HEK293T (cell line): ENCODE data around the gene ABCC8.

Experiments used
- CTCF ChIA-PET: fragments of 350-600 bp; formaldehyde crosslinking; extraction: SDS; loops from one replicate; lab custom pipeline; 2021; ENCODE audit warnings: antibody characterized with exemption, inconsistent platforms; lab: Yijun Ruan, JAX
- POLR2A ChIA-PET: fragments of 350-600 bp; formaldehyde crosslinking; extraction: SDS; loops from one replicate; lab custom pipeline; 2020; ENCODE audit warnings: antibody characterized with exemption, inconsistent platforms; lab: Yijun Ruan, JAX
- DNase-seq: peaks from one replicate; pipeline ENCODE4 v3.0.0; 2012; ENCODE audit warnings: mixed read lengths; ENCODE audit errors: extremely low spot score
- ARNT ChIP-seq: fragments of 450-650 bp; IDR thresholded peaks from 2 replicates; pipeline ENCODE4 v1.6.1; 2017; ENCODE audit warnings: mild to moderate bottlenecking
- BHLHE40 ChIP-seq: fragments of 450-650 bp; IDR thresholded peaks from 2 replicates; pipeline ENCODE4 v1.6.1; 2016; ENCODE audit warnings: mild to moderate bottlenecking, moderate library complexity, borderline replicate concordance
- CTBP1 ChIP-seq: fragments of 450-650 bp; IDR thresholded peaks from 2 replicates; pipeline ENCODE4 v1.6.1; 2016; ENCODE audit warnings: borderline replicate concordance
- ELF4 ChIP-seq: fragments of 450-650 bp; IDR thresholded peaks from 2 replicates; pipeline ENCODE4 v1.6.1; 2017; ENCODE audit warnings: antibody characterized with exemption
- FOXA1 ChIP-seq: fragments of 450-650 bp; IDR thresholded peaks from 2 replicates; pipeline ENCODE4 v1.6.1; 2016; ENCODE audit warnings: mild to moderate bottlenecking
- FOXK2 ChIP-seq: fragments of 450-650 bp; IDR thresholded peaks from 2 replicates; pipeline ENCODE4 v1.6.1; 2016; ENCODE audit warnings: mild to moderate bottlenecking
- FOXM1 ChIP-seq: fragments of 450-650 bp; IDR thresholded peaks from 2 replicates; pipeline ENCODE4 v1.6.1; 2017; ENCODE audit warnings: mild to moderate bottlenecking, borderline replicate concordance
- HDGF ChIP-seq: fragments of 450-650 bp; IDR thresholded peaks from 2 replicates; pipeline ENCODE4 v1.6.1; 2017; ENCODE audit warnings: antibody characterized with exemption, borderline replicate concordance
- L3MBTL2 ChIP-seq: fragments of 450-650 bp; conservative IDR thresholded peaks from 2 replicates; pipeline ENCODE4 v1.6.1; 2016; ENCODE audit warnings: mild to moderate bottlenecking
- LEF1 ChIP-seq: fragments of 450-650 bp; IDR thresholded peaks from 2 replicates; pipeline ENCODE4 v1.6.1; 2017; ENCODE audit warnings: mild to moderate bottlenecking, borderline replicate concordance
- NFRKB ChIP-seq: fragments of 450-650 bp; IDR thresholded peaks from 2 replicates; pipeline ENCODE4 v1.6.1; 2016; ENCODE audit warnings: mild to moderate bottlenecking, moderate library complexity
- PKNOX1 ChIP-seq: fragments of 450-650 bp; IDR thresholded peaks from 2 replicates; pipeline ENCODE4 v1.6.1; 2016
- SP1 ChIP-seq: fragments of 450-650 bp; IDR thresholded peaks from 2 replicates; pipeline ENCODE4 v1.6.1; 2017
- SUZ12 ChIP-seq: fragments of 450-650 bp; IDR thresholded peaks from 2 replicates; pipeline ENCODE4 v1.6.1; 2016; ENCODE audit warnings: mild to moderate bottlenecking
- TARDBP ChIP-seq: fragments of 450-650 bp; IDR thresholded peaks from 2 replicates; pipeline ENCODE4 v1.6.1; 2016
- ZNF384 ChIP-seq: fragments of 450-650 bp; IDR thresholded peaks from 2 replicates; pipeline ENCODE4 v1.6.1; 2016

The ABCC8 gene

GRCh38 chr11:17510507-17511206 lies 34.0 kb upstream of the ABCC8 start:
- ChIA-PET CTCF (no interaction called here), POLR2A (no interaction called here)
- TF ChIP-seq L3MBTL2: no peak
- TF ChIP-seq FOXK2: no peak
- TF ChIP-seq ZNF384: no peak
- no peak for TF ChIP-seq CTBP1
- TF ChIP-seq SP1: no peak
- TF ChIP-seq ARNT: no peak
- TF ChIP-seq SUZ12: no peak
- no peak for TF ChIP-seq NFRKB
- no peak for TF ChIP-seq HDGF
- no peak for TF ChIP-seq PKNOX1
- TF ChIP-seq BHLHE40: no peak
- DNase-seq: no peak

GRCh38 chr11:17508791-17509190 lies 32.1 kb upstream of the ABCC8 start:
- TF ChIP-seq NFRKB (no peak), L3MBTL2 (no peak), ZNF384 (no peak), FOXA1 (no peak), TARDBP (no peak), LEF1 (no peak), HDGF (no peak), SP1 (no peak), FOXK2 (no peak), CTBP1 (no peak)
- POLR2A ChIA-PET: no interaction called here
- no peak for DNase-seq
- CTCF ChIA-PET: interaction anchor here (0.7 to 6.2 kb wide), 6 partner anchors 19 to 1256 kb away, joined by 3 to 39 read pairs (median 6); no protein-coding TSS in a partner anchor

- POLR2A ChIA-PET: interaction anchor here (1.1 kb wide), 1 partner anchor 8 kb away, joined by 3 read pairs; no protein-coding TSS in a partner anchor
- CTCF ChIA-PET: interaction anchor here (1.0 to 6.2 kb wide), 6 partner anchors 10 to 154 kb away, joined by 3 to 39 read pairs (median 6); no protein-coding TSS in a partner anchor
- TF ChIP-seq HDGF (no peak), ELF4 (no peak)
- no peak for DNase-seq
These were observed 31.7 kb upstream of the ABCC8 start for GRCh38 chr11:17508306-17508705.

- ChIA-PET CTCF (interaction anchor here (1.0 to 6.2 kb wide), 7 partner anchors 9 to 154 kb away, joined by 3 to 39 read pairs (median 6); partner anchors contain the start of gene KCNJ11), POLR2A (interaction anchor here (1.1 kb wide), 1 partner anchor 8 kb away, joined by 3 read pairs; no protein-coding TSS in a partner anchor)
- DNase-seq: no peak
- no peak for TF ChIP-seq L3MBTL2
- no peak for TF ChIP-seq CTBP1
- no peak for TF ChIP-seq BHLHE40
- TF ChIP-seq ELF4: no peak
- no peak for TF ChIP-seq FOXA1
- TF ChIP-seq ZNF384: no peak
- TF ChIP-seq HDGF: no peak
- no peak for TF ChIP-seq NFRKB
- no peak for TF ChIP-seq PKNOX1
- no peak for TF ChIP-seq TARDBP
- TF ChIP-seq FOXK2: no peak
- no peak for TF ChIP-seq SUZ12
- no peak for TF ChIP-seq ARNT
These were observed 31.1 kb upstream of the ABCC8 start for GRCh38 chr11:17507773-17508172.

- CTCF ChIA-PET: interaction anchor here (0.9 to 6.2 kb wide), 6 partner anchors 21 to 123 kb away, joined by 3 to 39 read pairs (median 4); partner anchors contain the start of gene KCNJ11
- POLR2A ChIA-PET: interaction anchor here (1.1 kb wide), 1 partner anchor 119 kb away, joined by 3 read pairs; the partner anchor contains the start of gene KCNJ11
- no peak for TF ChIP-seq TARDBP
- TF ChIP-seq FOXM1: no peak
- TF ChIP-seq SUZ12: no peak
- no peak for TF ChIP-seq FOXA1
- no peak for TF ChIP-seq ZNF384
- TF ChIP-seq BHLHE40: no peak
- no peak for TF ChIP-seq L3MBTL2
- no peak for TF ChIP-seq SP1
- no peak for TF ChIP-seq PKNOX1
- TF ChIP-seq FOXK2: no peak
- TF ChIP-seq LEF1: no peak
- no peak for TF ChIP-seq HDGF
- TF ChIP-seq ARNT: no peak
- no peak for TF ChIP-seq CTBP1
- no peak for DNase-seq
These were observed 30.3 kb upstream of the ABCC8 start for GRCh38 chr11:17506942-17507341.

- DNase-seq: no peak
- POLR2A ChIA-PET: interaction anchor here (1.1 kb wide), 1 partner anchor 118 kb away, joined by 3 read pairs; the partner anchor contains the start of gene KCNJ11
- no peak for TF ChIP-seq SUZ12
- CTCF ChIA-PET: interaction anchor here (0.9 to 6.2 kb wide), 4 partner anchors 22 to 123 kb away, joined by 3 to 39 read pairs (median 4); partner anchors contain the start of gene KCNJ11
These were observed 29.7 kb upstream of the ABCC8 start for GRCh38 chr11:17506314-17506713.
